ENCODE results near the gene MYH11.

MYH11 gene

GRCh38 chr16:15654591-15654990, 202.2 kb downstream of the MYH11 start:
- no peak overlapping the region for H3K4me3 ChIP-seq (ENCODE audit: low read depth, low read length)
- TF ChIP-seq, protein P1, sequence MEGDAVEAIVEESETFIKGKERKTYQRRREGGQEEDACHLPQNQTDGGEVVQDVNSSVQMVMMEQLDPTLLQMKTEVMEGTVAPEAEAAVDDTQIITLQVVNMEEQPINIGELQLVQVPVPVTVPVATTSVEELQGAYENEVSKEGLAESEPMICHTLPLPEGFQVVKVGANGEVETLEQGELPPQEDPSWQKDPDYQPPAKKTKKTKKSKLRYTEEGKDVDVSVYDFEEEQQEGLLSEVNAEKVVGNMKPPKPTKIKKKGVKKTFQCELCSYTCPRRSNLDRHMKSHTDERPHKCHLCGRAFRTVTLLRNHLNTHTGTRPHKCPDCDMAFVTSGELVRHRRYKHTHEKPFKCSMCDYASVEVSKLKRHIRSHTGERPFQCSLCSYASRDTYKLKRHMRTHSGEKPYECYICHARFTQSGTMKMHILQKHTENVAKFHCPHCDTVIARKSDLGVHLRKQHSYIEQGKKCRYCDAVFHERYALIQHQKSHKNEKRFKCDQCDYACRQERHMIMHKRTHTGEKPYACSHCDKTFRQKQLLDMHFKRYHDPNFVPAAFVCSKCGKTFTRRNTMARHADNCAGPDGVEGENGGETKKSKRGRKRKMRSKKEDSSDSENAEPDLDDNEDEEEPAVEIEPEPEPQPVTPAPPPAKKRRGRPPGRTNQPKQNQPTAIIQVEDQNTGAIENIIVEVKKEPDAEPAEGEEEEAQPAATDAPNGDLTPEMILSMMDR (IDR thresholded peaks at IDR 0.05; ENCODE audit: borderline replicate concordance, insufficient read depth, low read depth, low read length) = no peak

- H3K4me3 ChIP-seq (ENCODE audit: low read depth, low read length) = no peak overlapping the region
- TF ChIP-seq, protein P1 (IDR thresholded peaks at IDR 0.05; ENCODE audit: borderline replicate concordance, insufficient read depth, low read depth, low read length) = no peak
Observed at GRCh38 chr16:15653227-15653626, 203.6 kb downstream of the MYH11 start.

All from GM12875 (cell line).